HG02571 (cell line): ENCODE data around the gene ARL4C.

Source experiments
- ATAC-seq: cut with Tn5 transposase; IDR thresholded peaks from one replicate; pipeline ENCODE4 v1.9.1; 2021; ENCODE audit warnings: mild to moderate bottlenecking, moderate library complexity; ENCODE audit not compliant: unreplicated experiment

Gene ARL4C

GRCh38 chr2:234448506-234449184 lies 48.2 kb downstream of the ARL4C start:
- no peak for ATAC-seq

- no peak for ATAC-seq
Measured at GRCh38 chr2:234447963-234448362, 48.9 kb downstream of the ARL4C start.

GRCh38 chr2:234447189-234447588 lies 49.7 kb downstream of the ARL4C start:
- ATAC-seq = no peak

- peak; percentile 86 for ATAC-seq
Measured at GRCh38 chr2:234446404-234447076, 50.3 kb downstream of the ARL4C start.

GRCh38 chr2:234444893-234445292 lies 52.0 kb downstream of the ARL4C start:
- ATAC-seq = no peak

GRCh38 chr2:234444242-234444730 lies 52.6 kb downstream of the ARL4C start:
- ATAC-seq = no peak
